ENCODE measurements around the gene OSBPL1A.

DNA sequence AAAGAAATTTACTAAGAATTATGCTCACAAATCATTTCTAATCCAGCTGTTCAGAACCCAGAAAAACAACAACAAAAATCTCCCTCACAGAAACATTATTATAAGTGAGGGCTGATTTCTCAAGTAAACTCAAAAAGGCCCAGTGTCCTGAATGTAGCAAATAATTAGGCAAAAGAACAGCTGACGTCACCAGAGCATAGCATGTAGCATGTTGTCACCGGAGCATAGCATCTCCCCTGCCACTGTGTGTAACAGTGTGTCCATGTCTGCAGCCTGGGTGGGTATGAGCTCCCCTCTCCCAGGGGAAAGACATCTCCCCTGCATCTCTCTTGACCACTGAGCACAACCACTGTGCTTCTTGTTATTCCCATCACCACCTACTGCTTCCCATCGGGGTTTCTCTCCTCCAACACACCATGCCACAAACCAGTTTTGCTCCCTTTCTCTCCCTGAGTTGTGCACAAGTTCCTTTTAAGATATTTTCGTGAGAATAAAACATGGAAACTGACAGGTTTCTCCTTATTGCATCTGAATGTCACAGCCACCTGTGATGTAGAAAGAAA is 132.0 kb downstream of the OSBPL1A start:
- TF ChIP-seq, protein P1, sequence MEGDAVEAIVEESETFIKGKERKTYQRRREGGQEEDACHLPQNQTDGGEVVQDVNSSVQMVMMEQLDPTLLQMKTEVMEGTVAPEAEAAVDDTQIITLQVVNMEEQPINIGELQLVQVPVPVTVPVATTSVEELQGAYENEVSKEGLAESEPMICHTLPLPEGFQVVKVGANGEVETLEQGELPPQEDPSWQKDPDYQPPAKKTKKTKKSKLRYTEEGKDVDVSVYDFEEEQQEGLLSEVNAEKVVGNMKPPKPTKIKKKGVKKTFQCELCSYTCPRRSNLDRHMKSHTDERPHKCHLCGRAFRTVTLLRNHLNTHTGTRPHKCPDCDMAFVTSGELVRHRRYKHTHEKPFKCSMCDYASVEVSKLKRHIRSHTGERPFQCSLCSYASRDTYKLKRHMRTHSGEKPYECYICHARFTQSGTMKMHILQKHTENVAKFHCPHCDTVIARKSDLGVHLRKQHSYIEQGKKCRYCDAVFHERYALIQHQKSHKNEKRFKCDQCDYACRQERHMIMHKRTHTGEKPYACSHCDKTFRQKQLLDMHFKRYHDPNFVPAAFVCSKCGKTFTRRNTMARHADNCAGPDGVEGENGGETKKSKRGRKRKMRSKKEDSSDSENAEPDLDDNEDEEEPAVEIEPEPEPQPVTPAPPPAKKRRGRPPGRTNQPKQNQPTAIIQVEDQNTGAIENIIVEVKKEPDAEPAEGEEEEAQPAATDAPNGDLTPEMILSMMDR (IDR thresholded peaks at IDR 0.05): no peak
- TF ChIP-seq JUN (IDR thresholded peaks at IDR 0.05) (no peak), POLR2A (IDR thresholded peaks at IDR 0.05; ENCODE audit: low read length) (no peak)
- TF ChIP-seq, protein P2, sequence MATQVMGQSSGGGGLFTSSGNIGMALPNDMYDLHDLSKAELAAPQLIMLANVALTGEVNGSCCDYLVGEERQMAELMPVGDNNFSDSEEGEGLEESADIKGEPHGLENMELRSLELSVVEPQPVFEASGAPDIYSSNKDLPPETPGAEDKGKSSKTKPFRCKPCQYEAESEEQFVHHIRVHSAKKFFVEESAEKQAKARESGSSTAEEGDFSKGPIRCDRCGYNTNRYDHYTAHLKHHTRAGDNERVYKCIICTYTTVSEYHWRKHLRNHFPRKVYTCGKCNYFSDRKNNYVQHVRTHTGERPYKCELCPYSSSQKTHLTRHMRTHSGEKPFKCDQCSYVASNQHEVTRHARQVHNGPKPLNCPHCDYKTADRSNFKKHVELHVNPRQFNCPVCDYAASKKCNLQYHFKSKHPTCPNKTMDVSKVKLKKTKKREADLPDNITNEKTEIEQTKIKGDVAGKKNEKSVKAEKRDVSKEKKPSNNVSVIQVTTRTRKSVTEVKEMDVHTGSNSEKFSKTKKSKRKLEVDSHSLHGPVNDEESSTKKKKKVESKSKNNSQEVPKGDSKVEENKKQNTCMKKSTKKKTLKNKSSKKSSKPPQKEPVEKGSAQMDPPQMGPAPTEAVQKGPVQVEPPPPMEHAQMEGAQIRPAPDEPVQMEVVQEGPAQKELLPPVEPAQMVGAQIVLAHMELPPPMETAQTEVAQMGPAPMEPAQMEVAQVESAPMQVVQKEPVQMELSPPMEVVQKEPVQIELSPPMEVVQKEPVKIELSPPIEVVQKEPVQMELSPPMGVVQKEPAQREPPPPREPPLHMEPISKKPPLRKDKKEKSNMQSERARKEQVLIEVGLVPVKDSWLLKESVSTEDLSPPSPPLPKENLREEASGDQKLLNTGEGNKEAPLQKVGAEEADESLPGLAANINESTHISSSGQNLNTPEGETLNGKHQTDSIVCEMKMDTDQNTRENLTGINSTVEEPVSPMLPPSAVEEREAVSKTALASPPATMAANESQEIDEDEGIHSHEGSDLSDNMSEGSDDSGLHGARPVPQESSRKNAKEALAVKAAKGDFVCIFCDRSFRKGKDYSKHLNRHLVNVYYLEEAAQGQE (IDR thresholded peaks at IDR 0.05): no peak
